A673 (cell line): ENCODE results near the gene PLAAT4. TPM values are rescaled to one million over a fixed set of nuclear protein-coding genes. Genes with fewer than 3 reads are reported as not detected.
"Not testable (repeated sequence)": the region's sequence is repeated elsewhere in the genome, so short reads cannot be mapped to it uniquely, and the experiment has no call there.

Experiments
- BruUV-seq: library from RNA; stranded (reverse); fragments of 400-500 nt; replicated peaks from 2 replicates; lab custom pipeline; 2021; lab: Mats Ljungman, UMichigan
- CTCF ChIA-PET: fragments of 300-600 bp; sonication (Branson Sonifier 250); formaldehyde crosslinking; loops from one replicate; lab custom pipeline; 2022; ENCODE audit warnings: antibody characterized with exemption; lab: Charles Lee
- POLR2A ChIA-PET: fragments of 300-600 bp; sonication (Branson Sonifier 250); formaldehyde crosslinking; loops from one replicate; lab custom pipeline; 2022; ENCODE audit warnings: antibody characterized with exemption; ENCODE audit not compliant: low non-redundant PET; lab: Charles Lee
- DNase-seq: peaks from one replicate; pipeline ENCODE4 v3.0.0-alpha.2; 2015; ENCODE audit warnings: low spot score
- H3K27ac ChIP-seq: fragments of 200-600 bp; sonication (generic); 2 replicates; pipeline ENCODE4 v1.5.1; 2016; ENCODE audit warnings: mixed run types, low read depth, mild to moderate bottlenecking, mixed read lengths, antibody characterized with exemption, low read length; ENCODE audit not compliant: poor library complexity, severe bottlenecking
- H3K27me3 ChIP-seq: fragments of 200-600 bp; sonication (generic); replicated peaks from 2 replicates; pipeline ENCODE4 v1.6.1; 2017; ENCODE audit warnings: mixed run types, low read depth, mild to moderate bottlenecking, mixed read lengths, antibody characterized with exemption, low read length; ENCODE audit not compliant: insufficient read depth, poor library complexity
- H3K36me3 ChIP-seq: fragments of 200-600 bp; sonication (generic); 2 replicates; pipeline ENCODE4 v1.6.1; 2016; ENCODE audit warnings: mixed run types, mild to moderate bottlenecking, mixed read lengths, antibody characterized with exemption, low read length; ENCODE audit not compliant: insufficient read depth, poor library complexity, severe bottlenecking
- H3K4me1 ChIP-seq: fragments of 200-600 bp; sonication (generic); 2 replicates; pipeline ENCODE4 v1.6.1; 2017; ENCODE audit warnings: mixed run types, mild to moderate bottlenecking, mixed read lengths, antibody characterized with exemption, low read length; ENCODE audit not compliant: insufficient read depth, poor library complexity, severe bottlenecking
- H3K4me3 ChIP-seq: fragments of 200-600 bp; sonication (generic); 2 replicates; pipeline ENCODE4 v1.5.1; 2016; ENCODE audit warnings: low read depth, mixed run types, mild to moderate bottlenecking, mixed read lengths, low read length; ENCODE audit not compliant: poor library complexity, severe bottlenecking
- H3K9me3 ChIP-seq: fragments of 200-600 bp; sonication (generic); 2 replicates; pipeline ENCODE4 v1.6.1; 2016; ENCODE audit warnings: mixed run types, low read depth, mild to moderate bottlenecking, mixed read lengths, antibody characterized with exemption, low read length; ENCODE audit not compliant: poor library complexity, severe bottlenecking
- EZH2 ChIP-seq: fragments of 200-600 bp; sonication (generic); IDR thresholded peaks from 2 replicates; pipeline ENCODE4 v1.6.1; 2017; ENCODE audit warnings: borderline replicate concordance, low read depth, mild to moderate bottlenecking, mixed read lengths, antibody characterized with exemption, low read length; ENCODE audit not compliant: poor library complexity, severe bottlenecking
- intact Hi-C: fragments of 100-400 bp; cut with micrococcal nuclease; formaldehyde crosslinking; loops from one replicate; pipeline ENCODE4 v1.10.0; 2022; ENCODE audit not compliant: unreplicated experiment
- total RNA-seq: library from RNA; stranded (reverse); gene quantifications from 2 replicates; pipeline ENCODE4 v1.2.3, GENCODE V29; 2021
- TF ChIP-seq, protein P1 (sequence below): fragments of 300-800, 200-600 bp; sonication (generic); conservative IDR thresholded peaks from 2 replicates; pipeline ENCODE4 v1.5.1; 2017; ENCODE audit warnings: low read depth, mild to moderate bottlenecking, antibody characterized with exemption, low read length, moderate library complexity, mixed read lengths

Gene PLAAT4
- total RNA-seq, 1 experiment from 2014 or later = 0.97 TPM

DNA sequence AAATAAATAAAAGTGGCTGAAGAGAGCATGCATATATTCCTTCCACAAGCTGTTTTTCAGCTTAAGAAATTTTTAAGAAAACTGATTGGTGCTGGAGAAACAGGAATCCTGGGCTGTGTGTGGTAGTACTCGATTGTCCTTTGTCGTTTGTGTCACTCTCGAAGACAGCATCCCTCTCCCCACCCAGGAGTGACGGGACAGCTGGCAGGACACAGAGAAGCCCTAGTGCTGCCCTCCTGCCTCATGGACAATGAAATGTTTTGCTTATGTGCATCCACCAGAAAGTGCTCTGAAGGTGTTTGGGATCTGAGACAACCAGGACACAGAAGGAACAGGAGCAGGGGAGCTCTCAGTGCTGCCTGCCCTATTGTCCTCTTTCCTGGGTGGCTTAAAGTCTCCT lies 12.8 kb downstream of the PLAAT4 start:
- Histone ChIP-seq H3K27me3 (no peaks in the 10 kb centered on the region), H3K36me3 (no peaks in the 10 kb centered on the region), H3K4me1 (no peaks in the 10 kb centered on the region), H3K4me3 (no peak overlapping the region), H3K9me3 (no peaks in the 10 kb centered on the region), H3K27ac (no peak overlapping the region)
- intact Hi-C loops = no loop called here
- CTCF ChIA-PET = no interaction called here
- TF ChIP-seq, protein P1, sequence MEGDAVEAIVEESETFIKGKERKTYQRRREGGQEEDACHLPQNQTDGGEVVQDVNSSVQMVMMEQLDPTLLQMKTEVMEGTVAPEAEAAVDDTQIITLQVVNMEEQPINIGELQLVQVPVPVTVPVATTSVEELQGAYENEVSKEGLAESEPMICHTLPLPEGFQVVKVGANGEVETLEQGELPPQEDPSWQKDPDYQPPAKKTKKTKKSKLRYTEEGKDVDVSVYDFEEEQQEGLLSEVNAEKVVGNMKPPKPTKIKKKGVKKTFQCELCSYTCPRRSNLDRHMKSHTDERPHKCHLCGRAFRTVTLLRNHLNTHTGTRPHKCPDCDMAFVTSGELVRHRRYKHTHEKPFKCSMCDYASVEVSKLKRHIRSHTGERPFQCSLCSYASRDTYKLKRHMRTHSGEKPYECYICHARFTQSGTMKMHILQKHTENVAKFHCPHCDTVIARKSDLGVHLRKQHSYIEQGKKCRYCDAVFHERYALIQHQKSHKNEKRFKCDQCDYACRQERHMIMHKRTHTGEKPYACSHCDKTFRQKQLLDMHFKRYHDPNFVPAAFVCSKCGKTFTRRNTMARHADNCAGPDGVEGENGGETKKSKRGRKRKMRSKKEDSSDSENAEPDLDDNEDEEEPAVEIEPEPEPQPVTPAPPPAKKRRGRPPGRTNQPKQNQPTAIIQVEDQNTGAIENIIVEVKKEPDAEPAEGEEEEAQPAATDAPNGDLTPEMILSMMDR = no peak
- no peak for TF ChIP-seq EZH2
- BruUV-seq = no TSS peak
- POLR2A ChIA-PET = interaction anchor here (0.6 kb wide), 1 partner anchor 113 kb away, joined by 3 read pairs; no protein-coding TSS in a partner anchor
- no peak for DNase-seq

DNA sequence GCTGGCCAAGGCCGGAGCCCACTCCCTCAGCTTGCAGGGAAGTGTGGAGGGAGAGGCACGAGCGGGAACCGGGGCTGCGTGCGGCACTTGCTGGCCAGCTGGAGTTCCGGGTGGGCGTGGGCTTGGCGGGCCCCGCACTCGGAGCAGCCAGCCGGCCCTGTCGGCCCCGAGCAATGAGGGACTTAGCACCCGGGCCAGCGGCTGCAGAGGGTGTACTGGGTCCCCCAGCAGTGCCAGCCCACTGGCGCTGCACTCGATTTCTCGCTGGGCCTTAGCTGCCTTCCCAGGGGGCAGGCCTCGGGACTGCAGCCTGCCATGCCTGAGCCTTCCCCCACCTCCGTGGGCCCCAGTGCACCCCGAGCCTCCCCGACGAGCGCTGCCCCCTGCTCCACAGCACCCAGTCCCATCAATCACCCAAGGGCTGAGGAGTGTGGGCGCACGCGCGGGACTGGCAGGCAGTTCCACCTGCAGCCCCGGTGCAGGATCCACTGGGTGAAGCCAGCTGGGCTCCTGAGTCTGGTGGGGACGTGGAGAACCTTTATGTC lies 13.6 kb downstream of the PLAAT4 start:
- CTCF ChIA-PET, DNase-seq, H3K27me3 ChIP-seq: not testable (repeated sequence)

DNA sequence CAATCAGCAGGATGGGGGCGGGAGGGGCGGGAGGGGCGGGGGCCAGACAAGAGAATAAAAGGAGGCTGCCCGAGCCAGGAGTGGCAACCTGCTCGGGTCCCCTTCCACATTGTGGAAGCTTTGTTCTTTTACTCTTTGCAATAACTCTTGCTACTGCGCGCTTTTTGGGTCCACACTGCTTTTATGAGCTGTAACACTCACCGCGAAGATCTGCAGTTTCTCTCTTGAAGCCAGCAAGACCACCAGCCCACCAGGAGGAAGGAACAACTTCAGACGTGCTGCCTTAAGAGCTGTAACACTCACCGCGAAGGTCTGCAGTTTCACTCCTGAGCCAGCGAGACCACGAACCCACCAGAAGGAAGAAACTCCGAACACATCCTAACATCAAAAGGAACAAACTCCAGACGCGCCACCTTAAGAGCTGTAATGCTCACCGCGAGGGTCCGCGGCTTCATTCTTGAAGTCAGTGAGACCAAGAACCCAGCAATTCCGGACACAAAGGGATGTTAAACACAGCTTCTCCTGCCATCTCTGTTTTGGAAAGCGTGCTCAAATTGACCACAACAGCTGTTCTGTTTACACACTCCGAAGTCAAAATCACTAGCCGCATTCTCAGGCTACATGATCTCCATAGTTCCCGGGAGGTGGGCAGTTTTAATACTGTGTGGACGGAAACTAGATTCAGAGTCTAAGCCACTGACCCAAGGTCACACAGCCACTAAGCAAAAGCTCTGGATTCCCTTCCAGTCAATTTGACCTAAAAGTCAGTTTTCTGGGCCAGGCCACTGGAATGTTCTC lies 14.7 kb downstream of the PLAAT4 start:
- ChIA-PET CTCF (no interaction called here), POLR2A (no interaction called here)
- H3K27ac ChIP-seq = no peak overlapping the region
- intact Hi-C loops = no loop called here
- DNase-seq = no peak
- no peaks in the 10 kb centered on the region for H3K36me3 ChIP-seq
- H3K4me3 ChIP-seq = no peak overlapping the region
- no TSS peak for BruUV-seq
- H3K27me3 ChIP-seq = no peaks in the 10 kb centered on the region
- H3K9me3 ChIP-seq = no peaks in the 10 kb centered on the region
- no peaks in the 10 kb centered on the region for H3K4me1 ChIP-seq
- TF ChIP-seq EZH2 = no peak
- TF ChIP-seq, protein P1 = no peak

More for the DNA sequence above, 13.6 kb downstream of the PLAAT4 start:
- H3K9me3 ChIP-seq, BruUV-seq, H3K27ac ChIP-seq, H3K4me1 ChIP-seq, H3K4me3 ChIP-seq, intact Hi-C loops, POLR2A ChIA-PET, H3K36me3 ChIP-seq: not testable (repeated sequence)

DNA sequence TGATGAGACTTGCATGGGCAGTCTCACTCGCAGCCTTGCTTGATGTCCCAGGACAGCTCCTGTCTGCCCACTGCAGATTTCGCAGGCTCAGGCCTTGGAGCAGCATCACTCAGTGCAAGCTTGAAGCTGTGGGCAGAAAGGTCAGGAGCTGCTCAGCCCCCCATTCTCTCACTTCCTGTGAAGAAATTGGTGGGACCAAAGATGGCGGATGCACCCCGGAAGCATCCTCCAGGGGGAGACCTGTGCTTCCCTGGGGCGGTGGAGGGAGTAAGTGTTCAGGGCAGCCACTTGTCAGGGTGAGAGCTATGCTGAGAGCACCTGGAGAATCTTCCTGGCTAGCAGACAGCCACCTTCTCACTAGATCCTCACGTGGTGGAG lies 15.3 kb downstream of the PLAAT4 start:
- no TSS peak for BruUV-seq
- DNase-seq = no peak
- Histone ChIP-seq H3K27ac (no peak overlapping the region), H3K4me1 (no peaks in the 10 kb centered on the region), H3K4me3 (no peak overlapping the region), H3K27me3 (no peaks in the 10 kb centered on the region), H3K9me3 (no peaks in the 10 kb centered on the region), H3K36me3 (no peaks in the 10 kb centered on the region)
- ChIA-PET POLR2A (no interaction called here), CTCF (no interaction called here)
- intact Hi-C loops = no loop called here
- TF ChIP-seq EZH2 = no peak
